WTC11 (cell line): Measurements from ENCODE around the gene TBC1D22A. TPM values are rescaled to one million over a fixed set of nuclear protein-coding genes. Genes with fewer than 3 reads are reported as not detected.

Experiments
- ATAC-seq: fragments of 200-7000 bp; cut with Tn5 transposase; 2 replicates; pipeline ENCODE4 v1.10.0; 2021; ENCODE audit warnings: mild to moderate bottlenecking, moderate library complexity
- CTCF ChIA-PET: fragments of 300-600 bp; sonication (Branson Sonifier 250); formaldehyde crosslinking; loops from one replicate; lab custom pipeline; 2021; ENCODE audit warnings: antibody characterized with exemption; lab: Charles Lee
- POLR2A ChIA-PET: fragments of 350-600 bp; sonication (Branson Sonifier 250); formaldehyde crosslinking; loops from one replicate; lab custom pipeline; 2021; ENCODE audit warnings: antibody characterized with exemption; lab: Charles Lee
- DNase-seq: peaks from one replicate; pipeline ENCODE4 v3.0.0; 2021; ENCODE audit warnings: low spot score
- H3K27ac Mint-ChIP-seq: 2 replicates; pipeline ENCODE4 v1.8.0; 2021; ENCODE audit warnings: mixed read lengths
- H3K27me3 Mint-ChIP-seq: 2 replicates; pipeline ENCODE4 v1.8.0; 2021; ENCODE audit warnings: low read depth, mild to moderate bottlenecking, moderate library complexity, mixed read lengths
- H3K36me3 Mint-ChIP-seq: 2 replicates; pipeline ENCODE4 v1.8.0; 2021; ENCODE audit warnings: mixed read lengths
- H3K4me1 Mint-ChIP-seq: 2 replicates; pipeline ENCODE4 v1.8.0; 2022; ENCODE audit warnings: mixed read lengths
- H3K4me3 Mint-ChIP-seq: 2 replicates; pipeline ENCODE4 v1.8.0; 2021; ENCODE audit warnings: mild to moderate bottlenecking, moderate library complexity, mixed read lengths
- H3K9me3 Mint-ChIP-seq: 2 replicates; pipeline ENCODE4 v1.8.0; 2021; ENCODE audit warnings: mixed read lengths
- AFF4 ChIP-seq: sonication (generic); formaldehyde crosslinking; IDR thresholded peaks from 2 replicates; pipeline ENCODE4 v1.8.1; 2023; ENCODE audit warnings: mild to moderate bottlenecking, missing genetic modification reagents, borderline replicate concordance
- ATF2 ChIP-seq: sonication (generic); formaldehyde crosslinking; IDR thresholded peaks from 2 replicates; pipeline ENCODE4 v1.8.1; 2022; ENCODE audit warnings: low read depth, missing genetic modification reagents, borderline replicate concordance
- ATF3 ChIP-seq: sonication (generic); formaldehyde crosslinking; conservative IDR thresholded peaks from 2 replicates; pipeline ENCODE4 v1.8.1; 2022; ENCODE audit warnings: mild to moderate bottlenecking, missing genetic modification reagents
- CTCF ChIP-seq: fragments of 200-600 bp; IDR thresholded peaks from 2 replicates; pipeline ENCODE4 v1.8.0; 2022; ENCODE audit warnings: antibody characterized with exemption
- E2F5 ChIP-seq: sonication (generic); formaldehyde crosslinking; IDR thresholded peaks from 2 replicates; pipeline ENCODE4 v1.8.1; 2022; ENCODE audit warnings: mild to moderate bottlenecking, moderate library complexity, missing genetic modification reagents
- ERG ChIP-seq: fragments of 250-450 bp; sonication (Bioruptor Pico); IDR thresholded peaks from 2 replicates; pipeline ENCODE4 v1.8.0; 2021; ENCODE audit warnings: mild to moderate bottlenecking
- GTF2I ChIP-seq: fragments of 250-450 bp; sonication (Bioruptor Pico); conservative IDR thresholded peaks from 2 replicates; pipeline ENCODE4 v1.4.0; 2021; ENCODE audit warnings: mild to moderate bottlenecking
- MAX ChIP-seq: sonication (generic); formaldehyde crosslinking; IDR thresholded peaks from 2 replicates; pipeline ENCODE4 v1.8.0; 2022; ENCODE audit warnings: mild to moderate bottlenecking, missing genetic modification reagents
- NFATC4 ChIP-seq: fragments of 250-450 bp; sonication (Bioruptor Pico); IDR thresholded peaks from 2 replicates; pipeline ENCODE4 v1.9.0; 2021; ENCODE audit warnings: mild to moderate bottlenecking
- NR1H2 ChIP-seq: sonication (generic); formaldehyde crosslinking; IDR thresholded peaks from 2 replicates; pipeline ENCODE4 v1.9.0; 2021; ENCODE audit warnings: mild to moderate bottlenecking, moderate library complexity, missing genetic modification reagents
- PRRX2 ChIP-seq: fragments of 250-450 bp; sonication (Bioruptor Pico); IDR thresholded peaks from 2 replicates; pipeline ENCODE4 v1.8.0; 2021; ENCODE audit warnings: mild to moderate bottlenecking
- SP1 ChIP-seq: sonication (generic); formaldehyde crosslinking; conservative IDR thresholded peaks from 2 replicates; pipeline ENCODE4 v1.8.1; 2022; ENCODE audit warnings: missing genetic modification reagents
- TCF7 ChIP-seq: sonication (generic); formaldehyde crosslinking; IDR thresholded peaks from 2 replicates; pipeline ENCODE4 v1.8.0; 2022; ENCODE audit warnings: mild to moderate bottlenecking, low read depth, missing genetic modification reagents, moderate library complexity
- USF2 ChIP-seq: sonication (generic); formaldehyde crosslinking; IDR thresholded peaks from 2 replicates; pipeline ENCODE4 v1.8.1; 2023; ENCODE audit warnings: mild to moderate bottlenecking, missing genetic modification reagents, moderate library complexity
- ZBTB43 ChIP-seq: sonication (generic); formaldehyde crosslinking; IDR thresholded peaks from 2 replicates; pipeline ENCODE4 v1.8.1; 2023; ENCODE audit warnings: mild to moderate bottlenecking, missing genetic modification reagents
- ZNF138 ChIP-seq: sonication (generic); formaldehyde crosslinking; conservative IDR thresholded peaks from 2 replicates; pipeline ENCODE4 v1.8.1; 2022; ENCODE audit warnings: mild to moderate bottlenecking, moderate library complexity, missing genetic modification reagents
- ZNF232 ChIP-seq: sonication (generic); formaldehyde crosslinking; IDR thresholded peaks from 2 replicates; pipeline ENCODE4 v1.8.0; 2022; ENCODE audit warnings: mild to moderate bottlenecking, missing genetic modification reagents
- ZNF425 ChIP-seq: fragments of 250-450 bp; sonication (Bioruptor Pico); conservative IDR thresholded peaks from 2 replicates; pipeline ENCODE4 v1.9.0; 2021; ENCODE audit warnings: mild to moderate bottlenecking
- total RNA-seq: library from RNA; stranded (reverse); gene quantifications from 3 replicates; pipeline ENCODE4 v1.2.3, GENCODE V29; 2021

TBC1D22A gene
- total RNA-seq, 1 experiment from 2014 or later = 18.1 TPM

GRCh38 chr22:46848197-46848596, 85.7 kb downstream of the TBC1D22A start:
- ChIA-PET POLR2A (no interaction called here), CTCF (interaction anchor here (1.2 kb wide), 1 partner anchor 53 kb away, joined by 3 read pairs; no protein-coding TSS in a partner anchor)
- DNase-seq (no peak), ATAC-seq (no peak)
- peaks cover 16% of the 10 kb centered on the region for H3K4me1 Mint-ChIP-seq
- TF ChIP-seq ATF2 (CRISPR knock-in tag) (no peak), PRRX2 (no peak)
- no peak overlapping the region for H3K27ac Mint-ChIP-seq
- no peak overlapping the region for H3K4me3 Mint-ChIP-seq
- no peaks in the 10 kb centered on the region for H3K9me3 Mint-ChIP-seq
- H3K27me3 Mint-ChIP-seq = no peaks in the 10 kb centered on the region
- H3K36me3 Mint-ChIP-seq = peaks cover 16% of the 10 kb centered on the region

GRCh38 chr22:46849101-46849500, 86.7 kb downstream of the TBC1D22A start:
- Mint-ChIP-seq H3K4me1 (peaks cover 22% of the 10 kb centered on the region), H3K9me3 (no peaks in the 10 kb centered on the region)
- no peak for ATAC-seq

More at GRCh38 chr22:46849101-46849500, 86.7 kb downstream of the TBC1D22A start:
- TF ChIP-seq USF2 (CRISPR knock-in tag) (no peak), NR1H2 (CRISPR knock-in tag) (no peak), ATF3 (CRISPR knock-in tag) (no peak), ZNF425 (no peak), GTF2I (CRISPR knock-in tag) (no peak), CTCF (no peak), NFATC4 (no peak), MAX (CRISPR knock-in tag) (no peak), E2F5 (CRISPR knock-in tag) (no peak), ZNF232 (CRISPR knock-in tag) (no peak), ZNF138 (CRISPR knock-in tag) (no peak), TCF7 (no peak), AFF4 (CRISPR knock-in tag) (no peak), ERG (CRISPR knock-in tag) (no peak), SP1 (no peak), ZBTB43 (CRISPR knock-in tag) (no peak)
- TF ChIP-seq, all 79 proteins: peak for 0
- CTCF ChIA-PET = interaction anchor here (1.2 kb wide), 1 partner anchor 54 kb away, joined by 3 read pairs; no protein-coding TSS in a partner anchor
- DNase-seq = no peak
- H3K36me3 Mint-ChIP-seq = peaks cover 16% of the 10 kb centered on the region
- POLR2A ChIA-PET = no interaction called here
- peak overlapping the region; percentile 41; the same call in 1 of the 2 replicates for H3K27ac Mint-ChIP-seq
- no peaks in the 10 kb centered on the region; the same call in 1 of the 2 replicates for H3K27me3 Mint-ChIP-seq
- H3K4me3 Mint-ChIP-seq = no peak overlapping the region
